Measurements from ENCODE around the gene RALGAPB. TPM values are rescaled to one million over a fixed set of nuclear protein-coding genes. Genes with fewer than 3 reads are reported as not detected.

The RALGAPB gene
- total RNA-seq, 1 experiment from 2014 or later, result 24.0 TPM

GRCh38 chr20:38471245-38471644 is 1.4 kb upstream of the RALGAPB start:
- Histone ChIP-seq H3K4me1 (ENCODE audit: control insufficient read depth in 1 of 2, insufficient read depth in 2 of 2, low read length in 2 of 2) (peaks cover 10 to 17% of the 10 kb centered on the region in 2 experiments; a peak in 3 of 4 replicates), H3K9me3 (ENCODE audit: control insufficient read depth in 1 of 2, insufficient read depth in 1 of 2, low read depth in 1 of 2, low read length in 2 of 2) (no peaks in the 10 kb centered on the region; a peak in 1 of 4 replicates), H3K4me2 (ENCODE audit: low read length) (no peak overlapping the region; the same call in 1 of the 2 replicates), H3K27me3 (ENCODE audit: insufficient read depth, low read length) (no peaks in the 10 kb centered on the region), H2AFZ (ENCODE audit: low read depth, low read length, poor library complexity, severe bottlenecking) (no peak overlapping the region), H3K9ac (ENCODE audit: low read length) (0 out of 2 replicates have a peak overlapping the region, but pooled peaks have one; percentile 78), H3K4me3 (replicated peaks in 1 of 2; ENCODE audit: low read depth in 1 of 2, low read length in 2 of 2) (no peak overlapping the region), H3K36me3 (ENCODE audit: control insufficient read depth in 1 of 2, insufficient read depth in 2 of 2, low read length in 2 of 2) (no peaks in the 10 kb centered on the region), H3K27ac (ENCODE audit: low read depth, low read length) (no peak overlapping the region), H4K20me1 (ENCODE audit: insufficient read depth) (no peaks in the 10 kb centered on the region), H3K79me2 (ENCODE audit: insufficient read depth, low read length) (peaks cover 33% of the 10 kb centered on the region), H3K9me2 (ENCODE audit: insufficient read depth) (no peaks in the 10 kb centered on the region)
- no peak for ATAC-seq
- ChIA-PET POLR2A (no interaction called here), RAD21 (ENCODE audit: low non-redundant PET in 1 of 2, low total read pairs in 2 of 2, uncharacterized antibody in 2 of 2, unreplicated experiment in 2 of 2) (no interaction called here), CTCF (no interaction called here)
- no peak for DNase-seq (ENCODE audit: low read depth, low spot score)
- intact Hi-C loops (cut with micrococcal nuclease), result no loop called here
- TF ChIP-seq ZFX (IDR thresholded peaks at IDR 0.05) (no peak), ZNF274 (IDR thresholded peaks at IDR 0.05; ENCODE audit: low read depth, low read length) (no peak), ELF1 (IDR thresholded peaks at IDR 0.05; ENCODE audit: borderline replicate concordance, low read depth) (no peak), FOSL1 (IDR thresholded peaks at IDR 0.05; ENCODE audit: low read depth) (no peak), REST (IDR thresholded peaks at IDR 0.05; ENCODE audit: low read depth) (no peak), TCF7L2 (IDR thresholded peaks at IDR 0.05; ENCODE audit: borderline replicate concordance, extremely low read depth, insufficient read depth, insufficient read length) (no peak), SRF (IDR thresholded peaks at IDR 0.05; ENCODE audit: low read depth) (no peak), SP1 (IDR thresholded peaks at IDR 0.05; ENCODE audit: low read depth) (no peak), EGR1 (IDR thresholded peaks at IDR 0.05; ENCODE audit: low read depth) (no peak), JUND (IDR thresholded peaks at IDR 0.05) (no peak), MAX (IDR thresholded peaks at IDR 0.05) (no peak), POLR2A (IDR thresholded peaks at IDR 0.05; ENCODE audit: borderline replicate concordance, extremely low read depth, insufficient read depth, insufficient read length) (no peak), SIN3A (IDR thresholded peaks at IDR 0.05; ENCODE audit: low read depth) (no peak)
- no TSS peak for BruUV-seq (replicated peaks)

All from HCT116 (cell line).